ENCODE results near the gene HACD4. TPM values are rescaled to one million over a fixed set of nuclear protein-coding genes. Genes with fewer than 3 reads are reported as not detected.
A peak's percentile ranks its signal among the peaks of the same experiment; 100 is the strongest.

The HACD4 gene
- total RNA-seq, 1 donor from 2014 or later: 0.72 TPM

GRCh38 chr9:21031808-21032183 lies 356 bp upstream of the HACD4 start:
- no peak overlapping the region for H3K27ac Mint-ChIP-seq
- no peaks in the 10 kb centered on the region for H3K9me3 Mint-ChIP-seq (ENCODE audit: low read depth)
- H3K4me3 Mint-ChIP-seq (ENCODE audit: low read depth): peak overlapping the region; percentile 59
- no peak for DNase-seq (ENCODE audit: low spot score, unreplicated experiment)
- H3K36me3 Mint-ChIP-seq (ENCODE audit: insufficient read depth): no peaks in the 10 kb centered on the region
- TF ChIP-seq CTCF (IDR thresholded peaks at IDR 0.05; ENCODE audit: unreplicated experiment): no peak
- H3K4me1 Mint-ChIP-seq (ENCODE audit: low read depth): no peaks in the 10 kb centered on the region
- peaks cover 24% of the 10 kb centered on the region for H3K27me3 Mint-ChIP-seq

- peaks cover 22% of the 10 kb centered on the region for H3K27me3 Mint-ChIP-seq
Observed at GRCh38 chr9:21030389-21031035, 928 bp downstream of the HACD4 start.

GRCh38 chr9:21029661-21030060 lies 1.8 kb downstream of the HACD4 start:
- no peaks in the 10 kb centered on the region for H3K9me3 Mint-ChIP-seq (ENCODE audit: low read depth)
- no peak for DNase-seq (ENCODE audit: low spot score, unreplicated experiment)
- H3K4me3 Mint-ChIP-seq (ENCODE audit: low read depth): no peak overlapping the region
- no peaks in the 10 kb centered on the region for H3K36me3 Mint-ChIP-seq (ENCODE audit: insufficient read depth)
- H3K27me3 Mint-ChIP-seq: peaks cover 22% of the 10 kb centered on the region
- no peak overlapping the region for H3K27ac Mint-ChIP-seq
- no peaks in the 10 kb centered on the region for H3K4me1 Mint-ChIP-seq (ENCODE audit: low read depth)
- no peak for TF ChIP-seq CTCF (IDR thresholded peaks at IDR 0.05; ENCODE audit: unreplicated experiment)

More at GRCh38 chr9:21030389-21031035, 928 bp downstream of the HACD4 start:
- no peaks in the 10 kb centered on the region for H3K9me3 Mint-ChIP-seq (ENCODE audit: low read depth)
- H3K4me1 Mint-ChIP-seq (ENCODE audit: low read depth): no peaks in the 10 kb centered on the region
- H3K4me3 Mint-ChIP-seq (ENCODE audit: low read depth): no peak overlapping the region
- no peaks in the 10 kb centered on the region for H3K36me3 Mint-ChIP-seq (ENCODE audit: insufficient read depth)
- DNase-seq (ENCODE audit: low spot score, unreplicated experiment): no peak
- no peak for TF ChIP-seq CTCF (IDR thresholded peaks at IDR 0.05; ENCODE audit: unreplicated experiment)
- H3K27ac Mint-ChIP-seq: no peak overlapping the region

GRCh38 chr9:21028466-21028865 lies 3.0 kb downstream of the HACD4 start:
- no peak for DNase-seq (ENCODE audit: low spot score, unreplicated experiment)
- no peak for TF ChIP-seq CTCF (IDR thresholded peaks at IDR 0.05; ENCODE audit: unreplicated experiment)
- H3K9me3 Mint-ChIP-seq (ENCODE audit: low read depth): no peaks in the 10 kb centered on the region
- peaks cover 13% of the 10 kb centered on the region for H3K27me3 Mint-ChIP-seq
- H3K27ac Mint-ChIP-seq: no peak overlapping the region
- no peaks in the 10 kb centered on the region for H3K36me3 Mint-ChIP-seq (ENCODE audit: insufficient read depth)
- H3K4me1 Mint-ChIP-seq (ENCODE audit: low read depth): no peaks in the 10 kb centered on the region
- H3K4me3 Mint-ChIP-seq (ENCODE audit: low read depth): no peak overlapping the region

GRCh38 chr9:21027295-21027694 lies 4.1 kb downstream of the HACD4 start:
- Mint-ChIP-seq H3K27me3 (peaks cover under 1% of the 10 kb centered on the region), H3K4me3 (ENCODE audit: low read depth) (no peak overlapping the region), H3K36me3 (ENCODE audit: insufficient read depth) (peaks cover 1% of the 10 kb centered on the region), H3K9me3 (ENCODE audit: low read depth) (no peaks in the 10 kb centered on the region), H3K27ac (no peak overlapping the region), H3K4me1 (ENCODE audit: low read depth) (no peaks in the 10 kb centered on the region)
- no peak for TF ChIP-seq CTCF (IDR thresholded peaks at IDR 0.05; ENCODE audit: unreplicated experiment)
- DNase-seq (ENCODE audit: low spot score, unreplicated experiment): no peak
